GM12878 (cell line): ENCODE measurements around the gene PITPNM2. TPM values are rescaled to one million over a fixed set of nuclear protein-coding genes. Genes with fewer than 3 reads are reported as not detected.

Source experiments
- ATAC-seq: fragments of 200-7000 bp; cut with Tn5 transposase; 3 replicates; pipeline ENCODE4 v1.9.1; 2020; ENCODE audit warnings: mild to moderate bottlenecking, moderate library complexity
- BruUV-seq: library from RNA; stranded (reverse); fragments of 400-500 nt; replicated peaks from 2 replicates; lab custom pipeline; 2021; lab: Mats Ljungman, UMichigan
- CTCF ChIA-PET: fragments of 300-600 bp; sonication (Branson Sonifier 250); formaldehyde crosslinking; extraction: SDS; loops from one replicate; lab custom pipeline; 2021; ENCODE audit warnings: inconsistent platforms; lab: Yijun Ruan, JAX
- POLR2A ChIA-PET: fragments of 350-600 bp; formaldehyde crosslinking; extraction: SDS; loops from one replicate; lab custom pipeline; 2021; ENCODE audit warnings: inconsistent platforms; lab: Charles Lee
- RAD21 ChIA-PET: fragments of 300-600 bp; sonication (Branson Sonifier 250); formaldehyde crosslinking; loops from one replicate; lab custom pipeline; 2023; ENCODE audit warnings: antibody characterized with exemption; ENCODE audit not compliant: unreplicated experiment; lab: Charles Lee
- SMC1A ChIA-PET: fragments of 300-600 bp; sonication (Branson Sonifier 250); formaldehyde crosslinking; loops from one replicate; lab custom pipeline; 2023; ENCODE audit not compliant: unreplicated experiment, uncharacterized antibody; lab: Charles Lee
- DNase-seq: peaks from one replicate; pipeline ENCODE4 v3.0.0-alpha.2; 2011; ENCODE audit warnings: low read depth, low spot score
- FAIRE-seq: peaks from 3 replicates; lab custom pipeline; 2011; peaks lifted over from hg19 to GRCh38; lab: Jason Lieb, UNC
- H2AFZ ChIP-seq: 2 replicates; pipeline ENCODE4 v1.6.0; 2011; ENCODE audit warnings: low read depth, low read length, control low read depth; ENCODE audit not compliant: control insufficient read depth
- H3K27ac ChIP-seq: 2 replicates; pipeline ENCODE4 v1.5.1; 2011; ENCODE audit warnings: control low read depth; ENCODE audit not compliant: control insufficient read depth, insufficient read depth
- H3K27me3 ChIP-seq, 2 experiments: replicated peaks in 1 of 2; 2 replicates each; pipeline versions ENCODE4 v1.6.0 to v1.6.1; 2011; ENCODE audit warnings: low read length in 1 of 2; ENCODE audit not compliant: control insufficient read depth in 2 of 2, insufficient read depth in 2 of 2
- H3K36me3 ChIP-seq, 2 experiments: 2 replicates each; pipeline ENCODE4 v1.5.1; 2011; ENCODE audit warnings: low read length in 1 of 2; ENCODE audit not compliant: control insufficient read depth in 2 of 2, insufficient read depth in 2 of 2
- H3K4me1 ChIP-seq: 2 replicates; pipeline ENCODE4 v1.6.1; 2011; ENCODE audit warnings: mild to moderate bottlenecking, low read length, moderate library complexity, mixed read lengths; ENCODE audit not compliant: control insufficient read depth, insufficient read depth
- H3K4me2 ChIP-seq: 2 replicates; pipeline ENCODE4 v1.6.0; 2011; ENCODE audit warnings: control low read depth; ENCODE audit not compliant: control insufficient read depth, insufficient read depth
- H3K4me3 ChIP-seq: fragments of 200-600 bp; sonication (generic); 2 replicates; pipeline ENCODE4 v1.5.1; 2016
- H3K79me2 ChIP-seq: 2 replicates; pipeline ENCODE4 v1.6.0; 2011; ENCODE audit warnings: low read length; ENCODE audit not compliant: control insufficient read depth, insufficient read depth
- H3K9ac ChIP-seq: 2 replicates; pipeline ENCODE4 v1.8.0; 2011; ENCODE audit warnings: low read length, control low read depth, mixed read lengths; ENCODE audit not compliant: control insufficient read depth, insufficient read depth
- H3K9me3 ChIP-seq: replicated peaks from 3 replicates; pipeline ENCODE4 v1.5.1; 2011; ENCODE audit warnings: mild to moderate bottlenecking, low read length; ENCODE audit not compliant: control insufficient read depth, insufficient read depth
- H4K20me1 ChIP-seq: 2 replicates; pipeline ENCODE4 v1.6.0; 2011; ENCODE audit not compliant: control insufficient read depth, insufficient read depth
- BRCA1 ChIP-seq: IDR thresholded peaks from 2 replicates; pipeline ENCODE4 v1.6.1; 2011; ENCODE audit warnings: low read depth, low read length, improper control_type of control experiment
- CREM ChIP-seq: IDR thresholded peaks from 2 replicates; pipeline ENCODE4 v1.6.1; 2014; ENCODE audit warnings: antibody characterized with exemption, low read depth
- FOXM1 ChIP-seq: IDR thresholded peaks from 2 replicates; pipeline ENCODE4 v1.6.1; 2012; ENCODE audit warnings: low read depth, mild to moderate bottlenecking, inconsistent platforms, low read length, moderate library complexity
- IKZF2 ChIP-seq, 2 experiments: fragments of 450-650 bp; IDR thresholded peaks; 2 replicates each; pipeline ENCODE4 v1.6.1; 2017; ENCODE audit warnings: mild to moderate bottlenecking in 2 of 2, moderate library complexity in 2 of 2
- MEF2A ChIP-seq: IDR thresholded peaks from 2 replicates; pipeline ENCODE4 v1.6.1; 2011; ENCODE audit warnings: low read depth, mild to moderate bottlenecking, low read length, moderate library complexity; ENCODE audit not compliant: insufficient read depth
- MTA2 ChIP-seq: fragments of 450-650 bp; IDR thresholded peaks from 2 replicates; pipeline ENCODE4 v1.6.1; 2016; ENCODE audit warnings: low read depth, mild to moderate bottlenecking, moderate library complexity
- NFIC ChIP-seq: IDR thresholded peaks from 2 replicates; pipeline ENCODE4 v1.6.1; 2012; ENCODE audit warnings: low read depth, mild to moderate bottlenecking, inconsistent platforms, low read length, moderate library complexity
- POLR2AphosphoS5 ChIP-seq: IDR thresholded peaks from 2 replicates; pipeline ENCODE4 v1.6.1; 2011; ENCODE audit warnings: mild to moderate bottlenecking, low read length, inconsistent platforms
- RB1 ChIP-seq: fragments of 450-650 bp; formaldehyde crosslinking; IDR thresholded peaks from 2 replicates; pipeline ENCODE4 v1.6.1; 2017; ENCODE audit warnings: mild to moderate bottlenecking, borderline replicate concordance
- TARDBP ChIP-seq: IDR thresholded peaks from 2 replicates; pipeline ENCODE4 v1.6.1; 2016; ENCODE audit warnings: borderline replicate concordance
- TCF3 ChIP-seq: IDR thresholded peaks from 2 replicates; pipeline ENCODE4 v1.6.1; 2012; ENCODE audit warnings: low read depth, mild to moderate bottlenecking, low read length, borderline replicate concordance; ENCODE audit not compliant: insufficient read depth
- ZNF24 ChIP-seq: fragments of 450-650 bp; IDR thresholded peaks from 2 replicates; pipeline ENCODE4 v1.6.1; 2017; ENCODE audit warnings: antibody characterized with exemption, mild to moderate bottlenecking
- ZSCAN29 ChIP-seq: fragments of 450-650 bp; IDR thresholded peaks from 2 replicates; pipeline ENCODE4 v1.6.1; 2017; ENCODE audit warnings: mild to moderate bottlenecking, moderate library complexity
- WGBS: methylation state at CpG from one replicate; pipeline ENCODE4 v1.1.6; 2016; ENCODE audit warnings: low lambda C conversion rate; ENCODE audit not compliant: insufficient replicate concordance, insufficient coverage; ENCODE audit errors: missing lambda C conversion rate; 5-methylcytosine and 5-hydroxymethylcytosine counted together
- in situ Hi-C: fragments of 300-500 bp; cut with MboI; formaldehyde crosslinking; loops from 9 replicates; pipeline ENCODE4 v1.14.3; 2018; ENCODE audit warnings: mixed read lengths
- intact Hi-C: fragments of 100-400 bp; cut with micrococcal nuclease; formaldehyde crosslinking; loops from one replicate; pipeline ENCODE4 v1.14.2; 2022; ENCODE audit not compliant: unreplicated experiment
- polyA plus RNA-seq, 11 experiments: library from polyadenylated mRNA; depleted of rRNA in 4 of 11; unstranded in 6 of 11; stranded (reverse) in 5 of 11; fragments of >200 nt; fragmentation: Nextera tagmentation in 4 of 11; fragmentation: Illumina TruSeq in 1 of 11; extraction: Ambion mirVana in 4 of 11; extraction: Trizol in 1 of 11; gene quantifications; 1 replicate in 1 of 11; 2 replicates in 10 of 11; pipeline versions ENCODE4 v1.2.1 to v1.2.3, GENCODE V29; 2011 to 2016; ENCODE audit warnings: inconsistent platforms in 2 of 11, missing spikeins in 2 of 11, low read depth in 1 of 11
- total RNA-seq, 4 experiments: library from RNA; depleted of rRNA in 3 of 4; stranded (reverse); fragments of >200 nt in 3 of 4; fragmentation: Illumina TruSeq in 1 of 4; extraction: Trizol in 1 of 4; gene quantifications; 2 replicates each; pipeline versions ENCODE4 v1.2.1 to v1.2.3, GENCODE V29; 2013 to 2021
- TF ChIP-seq, protein P1 (sequence below): fragments of 450-650 bp; IDR thresholded peaks from 2 replicates; pipeline ENCODE4 v1.6.1; 2017; ENCODE audit warnings: low read depth, mild to moderate bottlenecking, moderate library complexity
- TF ChIP-seq, protein P2 (sequence below): IDR thresholded peaks from 2 replicates; pipeline ENCODE4 v1.6.1; 2011; ENCODE audit warnings: low read depth, low read length, improper control_type of control experiment, borderline replicate concordance
- TF ChIP-seq, protein P3 (sequence below): IDR thresholded peaks from 2 replicates; pipeline ENCODE4 v1.6.1; 2011; ENCODE audit warnings: mild to moderate bottlenecking, low read depth, low read length, moderate library complexity; ENCODE audit not compliant: insufficient replicate concordance
- TF ChIP-seq, protein P4 (sequence below): fragments of 450-650 bp; formaldehyde crosslinking; IDR thresholded peaks from 2 replicates; pipeline ENCODE4 v1.5.0; 2022; ENCODE audit warnings: mild to moderate bottlenecking, missing genetic modification characterization

PITPNM2 gene
- total and polyA plus RNA-seq, 10 of the 15 experiments (the other 5 are each of a cell fraction or from before 2014, with no cell fraction given) = 0.03 to 1.0 (median 0.24) TPM; not detected in 1

DNA sequence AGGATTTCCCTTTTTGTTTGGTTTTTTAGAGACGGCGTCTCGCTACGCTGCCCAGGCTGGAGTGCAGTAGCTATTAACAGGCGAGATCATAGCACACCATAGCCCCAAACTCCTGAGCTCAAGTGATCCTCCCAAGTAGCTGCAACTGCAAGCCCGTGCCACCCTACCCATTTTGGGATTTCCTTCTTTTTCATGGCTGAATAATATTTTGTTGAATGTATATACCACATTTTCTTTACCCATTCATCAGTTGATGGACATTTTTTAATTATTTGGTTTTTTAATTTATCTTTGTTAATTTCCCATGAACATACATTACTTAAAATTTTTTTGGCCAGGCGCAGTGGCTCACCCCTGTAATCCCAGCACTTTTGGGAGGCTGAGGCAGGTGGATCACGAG, 15.2 kb downstream of the PITPNM2 start:
- ChIA-PET POLR2A (no interaction called here), RAD21 (no interaction called here)
- no peak overlapping the region for H3K9ac ChIP-seq

More for the DNA sequence above, 15.2 kb downstream of the PITPNM2 start:
- WGBS = 57% methylated on average over 8 of the region's 8 CpGs
- no TSS peak for BruUV-seq
- no peak for DNase-seq
- no peak for ATAC-seq
- H3K9me3 ChIP-seq = no peaks in the 10 kb centered on the region
- H3K79me2 ChIP-seq = no peaks in the 10 kb centered on the region
- H3K4me3 ChIP-seq = no peak overlapping the region
- H3K36me3 ChIP-seq = no peaks in the 10 kb centered on the region
- no peak overlapping the region for H3K27ac ChIP-seq
- TF ChIP-seq ZSCAN29 (no peak), RB1 (no peak), MTA2 (no peak), ZNF24 (no peak), MEF2A (no peak), TCF3 (no peak), NFIC (no peak), POLR2AphosphoS5 (no peak), IKZF2 (IDR thresholded peaks at IDR 0.05) (no peak), BRCA1 (no peak), FOXM1 (no peak), CREM (no peak), TARDBP (no peak)
- TF ChIP-seq, protein P1, sequence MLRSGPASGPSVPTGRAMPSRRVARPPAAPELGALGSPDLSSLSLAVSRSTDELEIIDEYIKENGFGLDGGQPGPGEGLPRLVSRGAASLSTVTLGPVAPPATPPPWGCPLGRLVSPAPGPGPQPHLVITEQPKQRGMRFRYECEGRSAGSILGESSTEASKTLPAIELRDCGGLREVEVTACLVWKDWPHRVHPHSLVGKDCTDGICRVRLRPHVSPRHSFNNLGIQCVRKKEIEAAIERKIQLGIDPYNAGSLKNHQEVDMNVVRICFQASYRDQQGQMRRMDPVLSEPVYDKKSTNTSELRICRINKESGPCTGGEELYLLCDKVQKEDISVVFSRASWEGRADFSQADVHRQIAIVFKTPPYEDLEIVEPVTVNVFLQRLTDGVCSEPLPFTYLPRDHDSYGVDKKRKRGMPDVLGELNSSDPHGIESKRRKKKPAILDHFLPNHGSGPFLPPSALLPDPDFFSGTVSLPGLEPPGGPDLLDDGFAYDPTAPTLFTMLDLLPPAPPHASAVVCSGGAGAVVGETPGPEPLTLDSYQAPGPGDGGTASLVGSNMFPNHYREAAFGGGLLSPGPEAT = no peak
- TF ChIP-seq, protein P2, sequence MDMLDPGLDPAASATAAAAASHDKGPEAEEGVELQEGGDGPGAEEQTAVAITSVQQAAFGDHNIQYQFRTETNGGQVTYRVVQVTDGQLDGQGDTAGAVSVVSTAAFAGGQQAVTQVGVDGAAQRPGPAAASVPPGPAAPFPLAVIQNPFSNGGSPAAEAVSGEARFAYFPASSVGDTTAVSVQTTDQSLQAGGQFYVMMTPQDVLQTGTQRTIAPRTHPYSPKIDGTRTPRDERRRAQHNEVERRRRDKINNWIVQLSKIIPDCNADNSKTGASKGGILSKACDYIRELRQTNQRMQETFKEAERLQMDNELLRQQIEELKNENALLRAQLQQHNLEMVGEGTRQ = no peak
- TF ChIP-seq, protein P3, sequence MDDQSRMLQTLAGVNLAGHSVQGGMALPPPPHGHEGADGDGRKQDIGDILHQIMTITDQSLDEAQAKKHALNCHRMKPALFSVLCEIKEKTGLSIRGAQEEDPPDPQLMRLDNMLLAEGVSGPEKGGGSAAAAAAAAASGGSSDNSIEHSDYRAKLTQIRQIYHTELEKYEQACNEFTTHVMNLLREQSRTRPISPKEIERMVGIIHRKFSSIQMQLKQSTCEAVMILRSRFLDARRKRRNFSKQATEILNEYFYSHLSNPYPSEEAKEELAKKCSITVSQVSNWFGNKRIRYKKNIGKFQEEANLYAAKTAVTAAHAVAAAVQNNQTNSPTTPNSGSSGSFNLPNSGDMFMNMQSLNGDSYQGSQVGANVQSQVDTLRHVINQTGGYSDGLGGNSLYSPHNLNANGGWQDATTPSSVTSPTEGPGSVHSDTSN = no peak
- TF ChIP-seq, protein P4, sequence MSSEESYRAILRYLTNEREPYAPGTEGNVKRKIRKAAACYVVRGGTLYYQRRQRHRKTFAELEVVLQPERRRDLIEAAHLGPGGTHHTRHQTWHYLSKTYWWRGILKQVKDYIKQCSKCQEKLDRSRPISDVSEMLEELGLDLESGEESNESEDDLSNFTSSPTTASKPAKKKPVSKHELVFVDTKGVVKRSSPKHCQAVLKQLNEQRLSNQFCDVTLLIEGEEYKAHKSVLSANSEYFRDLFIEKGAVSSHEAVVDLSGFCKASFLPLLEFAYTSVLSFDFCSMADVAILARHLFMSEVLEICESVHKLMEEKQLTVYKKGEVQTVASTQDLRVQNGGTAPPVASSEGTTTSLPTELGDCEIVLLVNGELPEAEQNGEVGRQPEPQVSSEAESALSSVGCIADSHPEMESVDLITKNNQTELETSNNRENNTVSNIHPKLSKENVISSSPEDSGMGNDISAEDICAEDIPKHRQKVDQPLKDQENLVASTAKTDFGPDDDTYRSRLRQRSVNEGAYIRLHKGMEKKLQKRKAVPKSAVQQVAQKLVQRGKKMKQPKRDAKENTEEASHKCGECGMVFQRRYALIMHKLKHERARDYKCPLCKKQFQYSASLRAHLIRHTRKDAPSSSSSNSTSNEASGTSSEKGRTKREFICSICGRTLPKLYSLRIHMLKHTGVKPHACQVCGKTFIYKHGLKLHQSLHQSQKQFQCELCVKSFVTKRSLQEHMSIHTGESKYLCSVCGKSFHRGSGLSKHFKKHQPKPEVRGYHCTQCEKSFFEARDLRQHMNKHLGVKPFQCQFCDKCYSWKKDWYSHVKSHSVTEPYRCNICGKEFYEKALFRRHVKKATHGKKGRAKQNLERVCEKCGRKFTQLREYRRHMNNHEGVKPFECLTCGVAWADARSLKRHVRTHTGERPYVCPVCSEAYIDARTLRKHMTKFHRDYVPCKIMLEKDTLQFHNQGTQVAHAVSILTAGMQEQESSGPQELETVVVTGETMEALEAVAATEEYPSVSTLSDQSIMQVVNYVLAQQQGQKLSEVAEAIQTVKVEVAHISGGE (CRISPR knock-in tag) = no peak
- FAIRE-seq = no peak
- no peaks in the 10 kb centered on the region for H3K27me3 ChIP-seq
- in situ Hi-C loops (no loop called here), intact Hi-C loops (no loop called here)
- ChIA-PET SMC1A (no interaction called here), CTCF (no interaction called here)
- H2AFZ ChIP-seq = no peak overlapping the region
- no peaks in the 10 kb centered on the region for H4K20me1 ChIP-seq
- H3K4me1 ChIP-seq = no peaks in the 10 kb centered on the region
- H3K4me2 ChIP-seq = no peak overlapping the region
